PFSK-1 (cell line): Measurements from ENCODE around the gene NME7.

Experiments
- FOXP2 ChIP-seq: optimal IDR thresholded peaks from 2 replicates; pipeline ENCODE3; 2011; ENCODE audit warnings: borderline replicate concordance, control low read depth, inconsistent platforms; ENCODE audit not compliant: insufficient read depth; ENCODE audit errors: extremely low read length, extremely low read depth
- POLR2AphosphoS5 ChIP-seq: IDR thresholded peaks from 2 replicates; pipeline ENCODE4 v1.6.1; 2012; ENCODE audit warnings: low read depth, mild to moderate bottlenecking, control low read depth, low read length, moderate library complexity
- SIN3A ChIP-seq: IDR thresholded peaks from 2 replicates; pipeline ENCODE4 v1.6.1; 2012; ENCODE audit warnings: mild to moderate bottlenecking, low read length, moderate library complexity, borderline replicate concordance; ENCODE audit not compliant: insufficient read depth
- TAF1 ChIP-seq: IDR thresholded peaks from 2 replicates; pipeline ENCODE4 v1.6.1; 2012; ENCODE audit warnings: low read length, control low read depth, borderline replicate concordance; ENCODE audit not compliant: insufficient read depth
- TF ChIP-seq, protein P1 (sequence below), 2 experiments: IDR thresholded peaks; 2 replicates each; pipeline versions ENCODE4 v1.6.1 to v1.8.0; 2011 to 2012; ENCODE audit warnings: low read depth in 2 of 2, low read length in 2 of 2, control low read depth in 1 of 2, inconsistent platforms in 1 of 2, mild to moderate bottlenecking in 1 of 2, moderate library complexity in 1 of 2; ENCODE audit not compliant: insufficient read depth in 1 of 2

NME7 gene

DNA sequence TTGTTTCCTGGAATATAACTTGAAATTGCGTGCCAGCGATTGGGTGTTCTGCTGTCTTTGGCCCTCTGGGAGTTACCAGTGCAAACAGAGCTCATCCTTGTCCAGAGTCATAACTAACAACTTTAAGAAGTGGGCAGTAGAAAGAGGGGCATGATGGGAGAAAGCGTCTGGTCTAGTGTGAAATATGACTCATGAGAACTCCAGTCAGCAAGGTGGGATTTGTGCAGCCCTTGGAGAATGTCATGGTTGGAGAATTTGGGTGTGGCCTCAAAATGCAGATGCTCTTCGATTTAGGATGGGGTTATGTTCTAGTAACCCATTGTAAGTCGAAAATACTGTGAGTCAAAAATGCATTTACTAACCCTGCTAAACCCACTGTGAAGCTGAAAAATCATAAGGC is 248.2 kb downstream of the NME7 start:
- no peak for TF ChIP-seq TAF1
- no peak for TF ChIP-seq SIN3A
- TF ChIP-seq, protein P1, sequence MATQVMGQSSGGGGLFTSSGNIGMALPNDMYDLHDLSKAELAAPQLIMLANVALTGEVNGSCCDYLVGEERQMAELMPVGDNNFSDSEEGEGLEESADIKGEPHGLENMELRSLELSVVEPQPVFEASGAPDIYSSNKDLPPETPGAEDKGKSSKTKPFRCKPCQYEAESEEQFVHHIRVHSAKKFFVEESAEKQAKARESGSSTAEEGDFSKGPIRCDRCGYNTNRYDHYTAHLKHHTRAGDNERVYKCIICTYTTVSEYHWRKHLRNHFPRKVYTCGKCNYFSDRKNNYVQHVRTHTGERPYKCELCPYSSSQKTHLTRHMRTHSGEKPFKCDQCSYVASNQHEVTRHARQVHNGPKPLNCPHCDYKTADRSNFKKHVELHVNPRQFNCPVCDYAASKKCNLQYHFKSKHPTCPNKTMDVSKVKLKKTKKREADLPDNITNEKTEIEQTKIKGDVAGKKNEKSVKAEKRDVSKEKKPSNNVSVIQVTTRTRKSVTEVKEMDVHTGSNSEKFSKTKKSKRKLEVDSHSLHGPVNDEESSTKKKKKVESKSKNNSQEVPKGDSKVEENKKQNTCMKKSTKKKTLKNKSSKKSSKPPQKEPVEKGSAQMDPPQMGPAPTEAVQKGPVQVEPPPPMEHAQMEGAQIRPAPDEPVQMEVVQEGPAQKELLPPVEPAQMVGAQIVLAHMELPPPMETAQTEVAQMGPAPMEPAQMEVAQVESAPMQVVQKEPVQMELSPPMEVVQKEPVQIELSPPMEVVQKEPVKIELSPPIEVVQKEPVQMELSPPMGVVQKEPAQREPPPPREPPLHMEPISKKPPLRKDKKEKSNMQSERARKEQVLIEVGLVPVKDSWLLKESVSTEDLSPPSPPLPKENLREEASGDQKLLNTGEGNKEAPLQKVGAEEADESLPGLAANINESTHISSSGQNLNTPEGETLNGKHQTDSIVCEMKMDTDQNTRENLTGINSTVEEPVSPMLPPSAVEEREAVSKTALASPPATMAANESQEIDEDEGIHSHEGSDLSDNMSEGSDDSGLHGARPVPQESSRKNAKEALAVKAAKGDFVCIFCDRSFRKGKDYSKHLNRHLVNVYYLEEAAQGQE (IDR thresholded peaks at IDR 0.05; ENCODE audit: insufficient read depth in 1 of 2, low read depth in 2 of 2, low read length in 2 of 2) = no peak
- TF ChIP-seq FOXP2 = no peak
- TF ChIP-seq POLR2AphosphoS5 = no peak

DNA sequence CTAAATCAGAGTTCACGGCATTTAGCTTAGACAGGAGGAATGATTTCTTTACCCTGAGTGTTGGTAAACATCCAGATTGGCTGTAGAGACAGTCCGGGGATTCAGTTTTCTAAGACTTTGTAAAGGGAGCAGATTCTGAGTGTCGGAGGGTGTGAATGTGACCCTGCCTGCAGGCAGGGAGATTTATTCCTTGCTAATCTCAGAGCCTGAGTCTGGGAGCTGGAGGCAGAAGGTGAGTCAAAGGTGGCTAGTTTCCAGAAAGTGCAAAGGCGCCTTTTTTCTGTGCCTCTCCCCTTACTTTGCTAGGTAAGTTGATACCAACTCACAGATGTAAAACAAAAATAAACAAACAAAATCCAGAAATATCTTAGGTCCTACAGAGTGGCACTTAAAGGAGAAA is 249.4 kb downstream of the NME7 start:
- no peak for TF ChIP-seq TAF1
- TF ChIP-seq, protein P1 (IDR thresholded peaks at IDR 0.05; ENCODE audit: insufficient read depth in 1 of 2, low read depth in 2 of 2, low read length in 2 of 2) = no peak
- TF ChIP-seq FOXP2 = no peak
- no peak for TF ChIP-seq SIN3A
- no peak for TF ChIP-seq POLR2AphosphoS5

DNA sequence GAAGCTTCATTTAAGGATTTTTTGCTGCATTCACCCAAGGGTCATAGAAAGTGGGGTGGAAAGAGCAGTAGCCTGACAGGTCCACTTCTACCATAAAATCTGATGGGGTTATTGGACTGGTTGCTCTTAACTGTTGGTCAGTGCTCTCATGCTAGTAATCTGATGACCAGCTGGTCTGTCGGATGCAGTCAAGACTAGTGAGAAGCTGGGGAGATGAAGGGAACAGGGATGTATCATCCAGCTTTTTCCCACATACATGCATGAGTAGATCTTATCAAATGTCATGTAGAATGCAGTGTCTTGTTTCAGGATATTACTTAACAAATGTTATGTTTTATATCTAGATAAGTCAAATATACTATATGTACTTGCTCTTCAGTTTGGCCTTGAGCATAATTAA is 250.0 kb downstream of the NME7 start:
- TF ChIP-seq POLR2AphosphoS5 = no peak
- TF ChIP-seq FOXP2 = no peak
- TF ChIP-seq TAF1 = no peak
- TF ChIP-seq, protein P1 (IDR thresholded peaks at IDR 0.05; ENCODE audit: insufficient read depth in 1 of 2, low read depth in 2 of 2, low read length in 2 of 2) = no peak

DNA sequence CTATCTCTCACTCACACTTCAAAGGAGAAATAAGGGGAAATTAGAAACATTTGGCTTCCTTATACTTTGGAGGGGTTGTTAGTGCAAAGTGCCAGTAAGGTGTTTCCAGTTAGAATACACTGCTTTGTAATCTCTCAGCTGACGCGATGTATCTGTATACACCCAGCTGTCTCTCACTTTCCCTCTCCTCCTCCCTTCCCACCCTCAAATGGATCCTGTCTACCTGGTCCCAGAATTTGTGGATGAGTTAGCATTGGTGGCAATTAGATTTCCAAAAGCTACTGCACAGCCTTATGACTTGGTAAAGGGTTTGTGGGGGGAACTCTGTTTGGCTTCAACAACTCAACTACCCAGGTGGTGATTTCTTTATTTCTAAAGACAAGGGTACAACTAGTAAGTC is 250.6 kb downstream of the NME7 start:
- TF ChIP-seq, protein P1 (IDR thresholded peaks at IDR 0.05; ENCODE audit: insufficient read depth in 1 of 2, low read depth in 2 of 2, low read length in 2 of 2) = no peak
- TF ChIP-seq SIN3A (no peak), FOXP2 (no peak), TAF1 (no peak), POLR2AphosphoS5 (no peak)

DNA sequence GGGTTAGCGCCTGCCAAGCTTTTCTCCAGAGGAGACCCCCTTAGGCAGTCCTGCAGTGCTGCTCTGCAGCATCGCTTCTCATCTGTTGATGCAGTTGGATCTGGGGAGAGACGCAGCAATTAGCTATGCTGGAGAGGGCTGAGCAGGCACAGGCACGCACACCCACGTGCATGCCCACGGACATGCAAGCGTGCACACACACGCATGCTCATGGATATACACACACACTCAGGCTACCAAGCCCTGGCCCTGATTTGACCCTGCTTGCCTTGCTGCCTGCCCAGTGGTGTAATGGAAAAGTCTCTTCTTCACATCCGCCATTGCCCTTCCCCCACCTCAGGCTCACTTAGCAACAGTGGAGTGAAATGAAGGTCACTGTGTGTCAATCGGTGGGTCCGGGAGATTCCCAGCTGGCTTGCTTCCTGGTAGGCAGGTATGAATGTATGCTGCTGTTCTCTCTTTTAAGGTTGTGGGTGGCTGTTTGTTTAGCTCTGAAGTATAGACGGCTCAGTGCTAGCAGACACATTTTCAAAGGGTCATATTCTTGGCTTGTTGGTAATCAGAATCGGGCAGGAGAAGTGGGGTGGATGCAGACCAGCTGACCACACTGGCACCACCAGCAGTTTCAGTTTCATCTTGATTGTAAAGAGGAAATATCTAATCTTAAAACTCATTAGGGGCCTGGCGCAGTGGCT is 251.6 kb downstream of the NME7 start:
- TF ChIP-seq SIN3A (no peak), POLR2AphosphoS5 (no peak), TAF1 (no peak), FOXP2 (no peak)
- TF ChIP-seq, protein P1 (IDR thresholded peaks at IDR 0.05; ENCODE audit: insufficient read depth in 1 of 2, low read depth in 2 of 2, low read length in 2 of 2) = no peak
